ENCODE results near the gene PSMD2.
A peak's percentile ranks its signal among the peaks of the same experiment; 100 is the strongest.

PSMD2 gene

GRCh38 chr3:184341925-184342324 is 42.9 kb downstream of the PSMD2 start:
- DNase-seq, result no peak

- DNase-seq, result no peak
Observed at GRCh38 chr3:184343200-184343876, 44.3 kb downstream of the PSMD2 start.

- DNase-seq, result no peak
Observed at GRCh38 chr3:184344579-184345316, 45.7 kb downstream of the PSMD2 start.

GRCh38 chr3:184345317-184346144 is 46.5 kb downstream of the PSMD2 start:
- peak; percentile 85 to 94 for DNase-seq

GRCh38 chr3:184346480-184347190 is 47.6 kb downstream of the PSMD2 start:
- no peak for DNase-seq

- no peak for DNase-seq
Observed at GRCh38 chr3:184347321-184348056, 48.4 kb downstream of the PSMD2 start.

- DNase-seq, result no peak
Observed at GRCh38 chr3:184348057-184348382, 49.0 kb downstream of the PSMD2 start.

GRCh38 chr3:184349563-184350470 is 50.8 kb downstream of the PSMD2 start:
- no peak for DNase-seq

GRCh38 chr3:184350618-184351017 is 51.6 kb downstream of the PSMD2 start:
- no peak for DNase-seq

- no peak for DNase-seq
Observed at GRCh38 chr3:184351511-184352148, 52.6 kb downstream of the PSMD2 start.

- no peak for DNase-seq
Observed at GRCh38 chr3:184352149-184352785, 53.2 kb downstream of the PSMD2 start.

GRCh38 chr3:184352897-184353545 is 54.0 kb downstream of the PSMD2 start:
- no peak for DNase-seq

- DNase-seq, result no peak
Observed at GRCh38 chr3:184353546-184353941, 54.5 kb downstream of the PSMD2 start.

GRCh38 chr3:184354121-184354728 is 55.2 kb downstream of the PSMD2 start:
- DNase-seq, result peak in 1 of 2 donors; percentile 18

- DNase-seq, result no peak
Observed at GRCh38 chr3:184354754-184355153, 55.7 kb downstream of the PSMD2 start.

GRCh38 chr3:184355261-184356040 is 56.4 kb downstream of the PSMD2 start:
- no peak for DNase-seq

GRCh38 chr3:184357248-184358123 is 58.4 kb downstream of the PSMD2 start:
- no peak for DNase-seq

All from hippocampal formation (tissue), 2 donors.